A549 (cell line): ENCODE results near the gene CADM1.

ENCODE experiments used
- HOXA7 ChIP-seq: fragments of 250-450 bp; sonication (Bioruptor Pico); IDR thresholded peaks from 2 replicates; pipeline ENCODE4 v1.5.0; 2020; ENCODE audit warnings: mild to moderate bottlenecking, moderate library complexity
- JUNB ChIP-seq: fragments of >200 bp; sonication (Bioruptor Twin); formaldehyde crosslinking; IDR thresholded peaks from 2 replicates; pipeline ENCODE4 v1.6.1; 2016
- MAX ChIP-seq: IDR thresholded peaks from 2 replicates; pipeline ENCODE4 v1.6.1; 2012
- MAZ ChIP-seq: fragments of 150-350 bp; IDR thresholded peaks from 2 replicates; pipeline ENCODE4 v1.6.1; 2014; ENCODE audit warnings: antibody characterized with exemption, low read depth, low read length, borderline replicate concordance
- NPAS2 ChIP-seq: fragments of 250-450 bp; sonication (Bioruptor Pico); IDR thresholded peaks from 2 replicates; pipeline ENCODE4 v1.8.0; 2022; ENCODE audit warnings: mild to moderate bottlenecking, moderate library complexity, borderline replicate concordance
- POLR2A ChIP-seq: IDR thresholded peaks from 2 replicates; pipeline ENCODE4 v1.6.1; 2012; ENCODE audit warnings: mild to moderate bottlenecking, low read length
- RFX5 ChIP-seq: fragments of 450-650 bp; IDR thresholded peaks from 2 replicates; pipeline ENCODE4 v1.7.1; 2014; ENCODE audit warnings: antibody characterized with exemption, mild to moderate bottlenecking, moderate library complexity
- SMC3 ChIP-seq: fragments of >200 bp; sonication (Bioruptor Twin); formaldehyde crosslinking; IDR thresholded peaks from 3 replicates; pipeline ENCODE4 v1.6.1; 2018; ENCODE audit warnings: inconsistent platforms
- SREBF2 ChIP-seq: fragments of 450-650 bp; IDR thresholded peaks from 2 replicates; pipeline ENCODE4 v1.6.1; 2014; ENCODE audit warnings: mild to moderate bottlenecking, moderate library complexity
- USF2 ChIP-seq: fragments of 450-650 bp; IDR thresholded peaks from 2 replicates; pipeline ENCODE4 v1.6.1; 2014; ENCODE audit warnings: antibody characterized with exemption
- ZSCAN20 ChIP-seq: fragments of 250-450 bp; sonication (Bioruptor Pico); IDR thresholded peaks from 2 replicates; pipeline ENCODE4 v1.8.0; 2022; ENCODE audit warnings: mild to moderate bottlenecking, moderate library complexity
- TF ChIP-seq, protein P1 (sequence below): fragments of >200 bp; sonication (Bioruptor Twin); formaldehyde crosslinking; IDR thresholded peaks from 3 replicates; pipeline ENCODE4 v1.5.1; 2016
- TF ChIP-seq, protein P2 (sequence below): fragments of 250-450 bp; sonication (Bioruptor Pico); IDR thresholded peaks from 2 replicates; pipeline ENCODE4 v1.5.0; 2021; ENCODE audit warnings: mild to moderate bottlenecking, moderate library complexity, borderline replicate concordance

DNA sequence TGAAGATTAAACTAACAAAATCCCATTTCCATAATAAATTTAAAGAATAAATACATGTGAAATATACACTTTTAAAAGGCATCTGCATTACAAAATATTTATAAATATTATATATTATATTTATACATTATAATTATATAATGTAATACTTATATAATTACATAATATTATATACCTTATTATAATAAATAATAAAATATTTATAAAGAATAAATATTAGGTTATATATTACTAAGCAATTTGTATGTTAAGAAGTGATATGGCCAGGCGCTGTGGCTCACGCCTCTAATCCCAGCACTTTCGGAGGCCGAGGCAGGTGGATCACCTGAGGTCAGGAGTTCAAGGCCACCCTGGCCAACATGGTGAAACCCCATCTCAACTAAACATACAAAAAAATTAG is 97.8 kb downstream of the CADM1 start:
- TF ChIP-seq JUNB: no peak
- TF ChIP-seq, protein P1, sequence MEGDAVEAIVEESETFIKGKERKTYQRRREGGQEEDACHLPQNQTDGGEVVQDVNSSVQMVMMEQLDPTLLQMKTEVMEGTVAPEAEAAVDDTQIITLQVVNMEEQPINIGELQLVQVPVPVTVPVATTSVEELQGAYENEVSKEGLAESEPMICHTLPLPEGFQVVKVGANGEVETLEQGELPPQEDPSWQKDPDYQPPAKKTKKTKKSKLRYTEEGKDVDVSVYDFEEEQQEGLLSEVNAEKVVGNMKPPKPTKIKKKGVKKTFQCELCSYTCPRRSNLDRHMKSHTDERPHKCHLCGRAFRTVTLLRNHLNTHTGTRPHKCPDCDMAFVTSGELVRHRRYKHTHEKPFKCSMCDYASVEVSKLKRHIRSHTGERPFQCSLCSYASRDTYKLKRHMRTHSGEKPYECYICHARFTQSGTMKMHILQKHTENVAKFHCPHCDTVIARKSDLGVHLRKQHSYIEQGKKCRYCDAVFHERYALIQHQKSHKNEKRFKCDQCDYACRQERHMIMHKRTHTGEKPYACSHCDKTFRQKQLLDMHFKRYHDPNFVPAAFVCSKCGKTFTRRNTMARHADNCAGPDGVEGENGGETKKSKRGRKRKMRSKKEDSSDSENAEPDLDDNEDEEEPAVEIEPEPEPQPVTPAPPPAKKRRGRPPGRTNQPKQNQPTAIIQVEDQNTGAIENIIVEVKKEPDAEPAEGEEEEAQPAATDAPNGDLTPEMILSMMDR: no peak
- TF ChIP-seq POLR2A: no peak
- no peak for TF ChIP-seq ZSCAN20 (CRISPR knock-in tag)
- TF ChIP-seq RFX5: no peak
- no peak for TF ChIP-seq MAX
- no peak for TF ChIP-seq MAZ
- TF ChIP-seq, protein P2, sequence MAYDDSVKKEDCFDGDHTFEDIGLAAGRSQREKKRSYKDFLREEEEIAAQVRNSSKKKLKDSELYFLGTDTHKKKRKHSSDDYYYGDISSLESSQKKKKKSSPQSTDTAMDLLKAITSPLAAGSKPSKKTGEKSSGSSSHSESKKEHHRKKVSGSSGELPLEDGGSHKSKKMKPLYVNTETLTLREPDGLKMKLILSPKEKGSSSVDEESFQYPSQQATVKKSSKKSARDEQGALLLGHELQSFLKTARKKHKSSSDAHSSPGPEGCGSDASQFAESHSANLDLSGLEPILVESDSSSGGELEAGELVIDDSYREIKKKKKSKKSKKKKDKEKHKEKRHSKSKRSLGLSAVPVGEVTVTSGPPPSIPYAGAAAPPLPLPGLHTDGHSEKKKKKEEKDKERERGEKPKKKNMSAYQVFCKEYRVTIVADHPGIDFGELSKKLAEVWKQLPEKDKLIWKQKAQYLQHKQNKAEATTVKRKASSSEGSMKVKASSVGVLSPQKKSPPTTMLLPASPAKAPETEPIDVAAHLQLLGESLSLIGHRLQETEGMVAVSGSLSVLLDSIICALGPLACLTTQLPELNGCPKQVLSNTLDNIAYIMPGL (CRISPR knock-in tag): no peak
- no peak for TF ChIP-seq NPAS2 (CRISPR knock-in tag)
- no peak for TF ChIP-seq SREBF2
- no peak for TF ChIP-seq USF2
- no peak for TF ChIP-seq HOXA7 (CRISPR knock-in tag)
- no peak for TF ChIP-seq SMC3
